Ecto neural progenitor cell (in vitro differentiated cells): ENCODE data around the gene PSMA7.

Source experiments
- DNase-seq: peaks from one replicate; pipeline ENCODE4 v3.0.0-alpha.2; 2018; ENCODE audit warnings: low spot score

Gene PSMA7

DNA sequence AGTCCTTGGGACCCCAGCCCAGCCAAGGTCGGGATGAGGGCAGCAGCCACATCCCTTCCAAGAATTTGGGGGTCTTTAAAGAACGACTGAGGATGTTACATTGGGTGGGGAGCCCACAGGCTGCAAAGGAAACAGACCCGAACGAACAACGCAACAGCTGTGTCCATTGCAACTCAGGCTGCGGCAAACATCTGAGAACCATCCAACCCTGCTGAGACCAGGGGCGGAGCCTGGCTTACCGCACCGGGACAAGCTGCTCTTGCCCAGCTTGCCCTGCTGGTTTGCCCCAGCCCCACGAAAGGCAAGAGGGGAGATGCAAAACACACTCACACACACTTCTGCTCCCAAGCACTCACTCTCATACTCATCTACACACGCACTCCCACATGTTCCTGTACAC is 56.0 kb downstream of the PSMA7 start:
- DNase-seq, result no peak
